ENCODE results near the gene C1orf21.

- TF ChIP-seq, protein P1, sequence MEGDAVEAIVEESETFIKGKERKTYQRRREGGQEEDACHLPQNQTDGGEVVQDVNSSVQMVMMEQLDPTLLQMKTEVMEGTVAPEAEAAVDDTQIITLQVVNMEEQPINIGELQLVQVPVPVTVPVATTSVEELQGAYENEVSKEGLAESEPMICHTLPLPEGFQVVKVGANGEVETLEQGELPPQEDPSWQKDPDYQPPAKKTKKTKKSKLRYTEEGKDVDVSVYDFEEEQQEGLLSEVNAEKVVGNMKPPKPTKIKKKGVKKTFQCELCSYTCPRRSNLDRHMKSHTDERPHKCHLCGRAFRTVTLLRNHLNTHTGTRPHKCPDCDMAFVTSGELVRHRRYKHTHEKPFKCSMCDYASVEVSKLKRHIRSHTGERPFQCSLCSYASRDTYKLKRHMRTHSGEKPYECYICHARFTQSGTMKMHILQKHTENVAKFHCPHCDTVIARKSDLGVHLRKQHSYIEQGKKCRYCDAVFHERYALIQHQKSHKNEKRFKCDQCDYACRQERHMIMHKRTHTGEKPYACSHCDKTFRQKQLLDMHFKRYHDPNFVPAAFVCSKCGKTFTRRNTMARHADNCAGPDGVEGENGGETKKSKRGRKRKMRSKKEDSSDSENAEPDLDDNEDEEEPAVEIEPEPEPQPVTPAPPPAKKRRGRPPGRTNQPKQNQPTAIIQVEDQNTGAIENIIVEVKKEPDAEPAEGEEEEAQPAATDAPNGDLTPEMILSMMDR (IDR thresholded peaks at IDR 0.05), result no peak
- no peak for TF ChIP-seq POLR2A (IDR thresholded peaks at IDR 0.05)
Observed at GRCh38 chr1:184608990-184609389, 222.2 kb downstream of the C1orf21 start.
